LNCAP (cell line): Measurements from ENCODE around the gene NPTX1.

ENCODE experiments used
- CTCF ChIP-seq: fragments of 450-650 bp; IDR thresholded peaks from 2 replicates; pipeline ENCODE4 v1.5.1; 2017; ENCODE audit warnings: mild to moderate bottlenecking

NPTX1 gene

DNA sequence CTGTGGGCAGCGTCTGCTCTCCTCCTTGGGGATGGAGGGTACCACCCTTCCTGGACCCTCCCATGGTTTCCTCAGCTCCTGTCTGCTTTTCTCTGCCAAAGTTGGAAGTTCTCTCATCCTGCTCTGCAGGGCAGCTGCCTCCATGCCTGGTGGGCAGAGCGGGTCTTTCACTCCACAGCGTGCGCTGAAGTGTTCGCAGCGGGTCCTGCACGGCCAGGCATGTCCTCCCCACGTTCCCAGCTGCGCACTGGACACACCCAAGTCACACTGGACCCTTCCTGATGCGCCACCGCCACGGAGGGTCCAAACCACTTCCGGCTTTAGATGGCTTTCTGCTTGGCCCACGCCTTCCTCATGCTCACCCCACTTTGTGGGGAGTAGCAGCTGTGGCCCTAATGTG, 33.7 kb upstream of the NPTX1 start:
- TF ChIP-seq CTCF = no peak

- no peak for TF ChIP-seq CTCF
Observed at GRCh38 chr17:80509311-80509710, 32.9 kb upstream of the NPTX1 start.

- TF ChIP-seq CTCF = no peak
Observed at GRCh38 chr17:80507965-80508364, 31.6 kb upstream of the NPTX1 start.

- TF ChIP-seq CTCF = no peak
Observed at GRCh38 chr17:80504686-80505413, 28.4 kb upstream of the NPTX1 start.

DNA sequence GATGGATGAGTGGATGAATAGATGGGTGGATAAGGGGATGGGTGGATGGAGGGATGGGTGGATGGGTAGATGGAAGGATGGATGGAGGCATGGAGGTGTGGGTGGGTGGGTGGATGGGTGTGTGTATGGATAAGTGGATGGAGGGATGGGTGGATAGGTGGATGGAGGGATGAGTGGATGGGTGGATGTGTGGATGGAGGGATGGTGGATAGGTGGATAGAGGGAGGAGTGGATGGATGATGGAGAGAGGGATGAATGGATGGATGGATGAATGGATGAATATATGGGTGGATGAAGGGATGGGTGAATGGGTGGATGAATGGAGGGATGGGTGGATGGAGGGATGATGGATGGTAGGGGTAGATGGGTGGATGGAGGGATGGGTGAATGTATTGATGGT, 27.5 kb upstream of the NPTX1 start:
- no peak for TF ChIP-seq CTCF

DNA sequence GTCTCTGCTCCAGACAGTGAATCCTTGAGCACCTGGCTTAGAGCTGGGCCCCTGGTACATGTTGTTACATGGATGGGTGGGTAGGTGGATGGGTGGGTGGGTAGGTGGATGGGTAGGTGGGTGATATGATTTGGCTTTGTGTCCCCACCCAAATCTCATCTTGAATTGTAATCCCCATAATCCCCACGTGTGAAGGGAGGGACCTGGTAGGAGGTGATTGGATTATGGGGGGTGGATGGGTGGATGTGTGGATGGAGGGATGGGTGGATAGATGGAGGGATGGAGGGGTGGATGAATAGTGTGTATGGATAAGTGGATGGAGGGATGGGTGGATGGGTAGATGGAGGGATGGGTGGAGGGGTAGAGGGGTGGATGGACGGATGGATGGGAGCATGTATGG, 26.6 kb upstream of the NPTX1 start:
- TF ChIP-seq CTCF = no peak

DNA sequence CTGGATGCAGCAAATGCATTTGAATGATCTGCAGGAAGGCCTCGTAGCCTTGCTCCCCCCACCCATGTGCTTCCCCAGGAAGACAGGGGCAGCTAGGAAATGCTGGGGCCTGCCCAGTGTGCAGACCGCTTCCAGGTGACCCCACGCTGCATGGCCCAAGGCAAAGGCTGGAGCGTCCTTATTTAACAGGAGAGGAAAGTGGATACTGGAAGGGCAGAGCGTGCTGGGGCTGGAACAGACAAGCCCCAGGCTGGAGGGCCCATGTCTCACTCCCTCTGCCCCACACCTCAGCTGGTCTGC, 26.1 kb upstream of the NPTX1 start:
- no peak for TF ChIP-seq CTCF
